NCI-H1694 (cell line): ENCODE measurements around the gene LRRC4.

Experiments used
- DNase-seq: peaks from one replicate; lab custom pipeline; 2025; lab: John Stamatoyannopoulos, UW

The LRRC4 gene

DNA sequence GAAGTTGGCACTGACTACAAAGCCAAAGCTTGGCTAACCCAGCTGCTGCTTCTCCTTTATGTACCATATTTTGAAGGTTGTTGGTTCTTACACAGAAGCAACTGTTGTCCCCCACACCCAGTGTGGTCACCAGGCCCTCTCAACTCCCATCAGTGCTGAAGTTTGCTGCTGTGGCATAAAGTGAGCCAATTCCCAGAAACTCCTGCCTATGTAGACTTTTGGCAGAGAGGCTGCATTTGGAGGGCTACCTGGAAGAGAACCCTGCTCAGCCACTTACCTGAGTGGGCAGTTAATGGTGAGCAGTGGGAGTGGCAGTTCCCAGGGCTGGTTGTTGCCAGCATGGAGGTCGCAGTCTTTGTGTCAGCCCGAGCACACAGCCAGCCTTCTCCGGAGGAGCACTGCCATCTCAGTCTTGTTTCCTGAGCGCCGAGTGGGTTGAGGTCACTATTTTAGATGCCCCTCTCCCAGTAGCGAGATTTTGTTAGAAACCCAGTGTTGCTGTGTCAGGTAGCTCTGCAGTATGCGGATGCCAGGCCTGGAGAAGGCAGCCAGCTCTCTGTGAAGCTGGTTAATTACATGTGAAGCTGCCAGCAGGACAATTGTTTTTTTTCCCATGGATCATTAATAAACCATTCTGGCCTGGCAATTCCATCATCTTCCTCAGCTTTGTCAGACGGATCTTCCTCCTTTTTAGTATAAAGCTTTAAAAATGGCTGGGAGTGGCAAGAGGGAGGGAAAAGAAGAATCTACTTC lies 24.5 kb downstream of the LRRC4 start:
- DNase-seq: no peak

DNA sequence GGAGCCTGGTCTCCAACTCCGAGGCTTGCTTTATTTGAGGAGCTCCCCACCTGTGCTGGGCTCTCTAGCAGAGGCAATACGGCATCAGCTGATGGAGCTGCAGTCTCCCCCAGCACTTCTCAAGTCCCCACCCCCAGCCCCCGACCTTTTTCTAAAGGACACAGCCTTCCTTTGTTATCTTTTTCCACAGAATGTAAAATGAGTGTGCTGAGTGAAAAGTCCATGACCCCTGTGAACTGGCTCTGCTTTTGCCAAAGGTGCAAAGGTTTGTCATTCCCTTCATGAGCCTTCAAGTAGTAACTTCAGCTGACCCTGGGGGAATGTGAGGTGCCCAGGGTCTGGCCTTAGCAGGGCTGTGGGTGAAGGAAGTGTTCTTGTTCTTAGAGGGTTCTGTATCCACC lies 25.5 kb downstream of the LRRC4 start:
- DNase-seq: no peak

DNA sequence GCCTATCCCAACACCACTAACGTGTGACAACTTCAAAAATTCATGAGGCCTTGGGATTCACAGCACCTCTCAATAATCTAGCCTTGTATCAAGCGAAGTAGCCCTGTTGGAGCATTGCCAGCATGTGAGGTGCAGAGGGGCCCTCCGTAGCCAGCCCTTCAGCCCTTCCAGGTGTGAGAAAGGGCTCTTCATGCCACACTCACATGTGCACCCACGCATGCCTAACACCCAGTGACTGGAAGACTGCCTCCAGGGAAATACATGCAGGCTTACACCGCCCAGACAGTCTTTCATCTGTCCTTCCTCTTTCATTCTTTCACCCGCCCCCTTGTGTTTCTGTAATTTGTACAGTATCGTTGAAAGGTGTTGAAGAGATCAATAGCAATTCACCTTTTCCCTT lies 26.1 kb downstream of the LRRC4 start:
- DNase-seq: no peak

DNA sequence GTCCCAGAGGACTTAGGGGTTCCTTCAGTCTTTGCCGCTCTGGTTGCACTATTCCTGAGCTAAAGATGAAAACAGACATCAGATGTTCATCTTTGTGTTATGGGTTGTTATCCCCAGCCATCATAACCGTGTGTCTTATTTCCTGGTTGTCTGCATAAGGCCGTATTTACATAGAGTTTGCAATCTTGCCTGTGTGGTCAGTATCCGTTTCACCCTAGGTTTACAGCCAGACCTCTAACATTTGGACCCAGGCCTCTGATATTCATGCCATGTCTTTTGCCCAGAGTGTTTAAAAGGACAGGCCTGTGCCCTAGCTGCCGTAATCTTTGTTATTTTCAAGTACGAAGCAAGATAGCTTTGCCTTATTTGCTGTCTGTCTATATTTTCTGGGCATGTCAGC lies 26.6 kb downstream of the LRRC4 start:
- no peak for DNase-seq

DNA sequence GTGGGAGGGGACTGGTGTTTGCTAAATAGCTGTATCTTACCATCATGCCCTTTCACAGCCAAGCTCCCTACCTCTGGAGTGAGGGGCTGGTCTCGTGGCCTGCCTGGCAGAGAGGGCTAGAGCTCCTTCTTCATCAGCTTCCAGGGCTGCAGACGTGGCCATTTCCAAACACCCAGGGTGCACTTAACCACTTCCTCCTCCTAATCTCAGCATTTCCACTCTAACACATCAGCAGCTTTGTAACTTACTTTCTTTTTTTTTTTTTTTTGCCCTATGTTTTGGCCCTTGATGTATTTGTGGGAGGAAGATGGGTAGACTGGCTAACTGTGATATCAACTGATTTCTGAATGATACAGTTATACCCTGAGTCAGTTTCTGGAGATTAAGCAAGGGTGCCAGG lies 27.4 kb downstream of the LRRC4 start:
- DNase-seq: no peak

DNA sequence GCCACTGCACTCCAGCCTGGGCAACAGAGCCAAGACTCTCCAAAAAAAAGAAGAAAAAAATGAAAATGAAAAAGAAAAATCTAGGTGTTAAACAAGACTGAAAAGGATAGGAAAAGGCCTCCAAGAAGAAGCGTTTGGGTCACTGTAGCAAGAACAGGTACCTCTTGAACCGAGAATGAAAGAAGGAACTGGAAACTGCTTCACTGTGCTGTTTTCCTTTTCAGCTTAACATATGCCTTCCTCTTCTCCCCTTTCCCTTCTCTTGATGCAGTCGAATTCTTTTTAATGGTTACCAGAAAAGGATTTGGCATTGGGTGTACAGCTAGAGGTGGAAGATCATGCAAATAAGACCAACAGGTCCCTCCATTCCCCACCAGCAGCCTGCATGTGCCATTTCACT lies 28.1 kb downstream of the LRRC4 start:
- no peak for DNase-seq

DNA sequence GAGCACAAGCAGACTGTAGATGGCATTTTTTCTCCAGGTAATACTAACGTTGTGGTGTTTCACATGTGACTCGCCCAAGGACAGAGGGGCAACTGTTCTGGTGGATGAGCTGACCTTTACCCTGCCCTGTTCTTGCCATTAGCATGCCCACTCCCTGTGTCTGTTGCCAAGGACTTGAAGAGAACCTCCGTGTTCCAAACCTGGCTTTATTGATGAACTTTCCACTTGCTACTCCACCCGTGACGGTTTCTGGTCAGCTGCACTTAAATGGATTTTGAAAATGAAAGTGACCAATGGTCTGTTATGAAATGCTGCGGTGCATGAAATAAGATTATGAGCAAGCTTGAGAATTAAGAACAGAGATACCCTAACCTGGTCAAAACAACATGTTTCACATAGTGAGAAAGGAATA lies 30.4 kb downstream of the LRRC4 start:
- no peak for DNase-seq

DNA sequence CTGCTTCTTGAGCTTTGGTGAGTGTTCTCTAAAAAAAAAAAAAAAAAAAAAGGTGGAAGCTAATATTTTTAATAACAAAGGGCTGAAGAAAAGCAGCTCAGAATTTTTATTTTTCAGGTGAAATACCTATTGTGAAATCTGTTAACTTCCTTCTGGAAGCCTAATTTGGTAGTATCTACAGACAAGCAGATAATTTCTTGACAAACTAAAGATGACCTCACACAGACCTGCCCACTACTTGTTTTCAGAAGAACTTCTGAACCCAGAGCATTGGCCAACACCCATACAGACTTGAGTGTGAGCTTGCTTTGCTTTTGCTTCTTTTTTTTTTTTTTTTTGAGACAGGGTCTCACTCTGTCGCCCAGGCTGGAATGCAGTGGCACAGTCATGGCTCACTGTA lies 31.2 kb downstream of the LRRC4 start:
- no peak for DNase-seq

DNA sequence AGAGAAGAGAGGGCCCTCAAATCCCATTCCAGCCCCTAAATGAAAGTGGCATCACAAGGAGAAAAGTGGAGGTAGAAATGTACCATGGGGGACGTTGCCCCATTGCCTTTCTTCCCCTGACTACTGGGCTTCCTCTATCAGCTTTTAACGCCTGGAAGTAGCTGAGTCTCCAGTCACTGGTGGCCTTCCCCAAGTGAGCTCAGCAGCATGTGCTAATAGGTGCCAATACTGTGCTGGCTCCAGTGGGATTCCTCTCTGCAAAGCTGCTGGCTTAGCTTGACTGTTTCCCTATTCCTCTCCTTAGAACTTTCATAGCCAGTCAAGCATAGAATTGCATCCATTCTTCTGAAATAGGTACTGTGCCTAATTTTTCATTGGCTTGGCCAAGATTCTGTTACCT lies 32.6 kb downstream of the LRRC4 start:
- no peak for DNase-seq

DNA sequence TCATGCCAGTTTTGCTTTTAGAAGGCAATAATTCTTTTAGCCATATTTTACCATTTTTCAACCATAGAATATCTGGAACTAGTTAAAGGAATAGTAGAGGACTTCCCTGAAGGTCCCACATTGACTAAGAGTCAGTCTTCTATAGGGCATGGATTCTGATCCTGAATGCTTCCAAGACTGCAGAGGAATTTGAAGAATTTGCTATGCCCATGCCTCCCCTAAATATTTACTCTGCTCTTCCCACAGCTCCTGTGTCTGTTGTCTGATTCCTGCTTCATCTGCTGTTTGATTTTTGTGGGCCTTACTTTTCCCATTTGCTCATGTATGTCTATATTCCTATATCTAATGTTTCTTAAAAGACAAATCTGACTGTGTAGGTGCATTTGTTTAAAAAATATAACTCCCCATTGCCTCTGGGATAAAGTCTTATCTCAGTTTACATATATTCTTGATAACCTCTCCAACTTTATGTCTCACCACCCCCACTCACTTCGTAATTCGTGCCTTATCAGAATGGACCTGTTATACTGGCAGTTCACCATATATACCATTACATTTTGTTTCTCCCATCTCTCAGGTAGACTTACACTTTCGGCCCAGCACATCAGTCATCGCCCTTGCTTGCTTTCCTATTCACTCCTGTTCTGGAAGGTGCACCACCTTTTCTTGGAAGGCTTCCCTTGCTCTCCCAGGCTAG lies 33.9 kb downstream of the LRRC4 start:
- DNase-seq: no peak

DNA sequence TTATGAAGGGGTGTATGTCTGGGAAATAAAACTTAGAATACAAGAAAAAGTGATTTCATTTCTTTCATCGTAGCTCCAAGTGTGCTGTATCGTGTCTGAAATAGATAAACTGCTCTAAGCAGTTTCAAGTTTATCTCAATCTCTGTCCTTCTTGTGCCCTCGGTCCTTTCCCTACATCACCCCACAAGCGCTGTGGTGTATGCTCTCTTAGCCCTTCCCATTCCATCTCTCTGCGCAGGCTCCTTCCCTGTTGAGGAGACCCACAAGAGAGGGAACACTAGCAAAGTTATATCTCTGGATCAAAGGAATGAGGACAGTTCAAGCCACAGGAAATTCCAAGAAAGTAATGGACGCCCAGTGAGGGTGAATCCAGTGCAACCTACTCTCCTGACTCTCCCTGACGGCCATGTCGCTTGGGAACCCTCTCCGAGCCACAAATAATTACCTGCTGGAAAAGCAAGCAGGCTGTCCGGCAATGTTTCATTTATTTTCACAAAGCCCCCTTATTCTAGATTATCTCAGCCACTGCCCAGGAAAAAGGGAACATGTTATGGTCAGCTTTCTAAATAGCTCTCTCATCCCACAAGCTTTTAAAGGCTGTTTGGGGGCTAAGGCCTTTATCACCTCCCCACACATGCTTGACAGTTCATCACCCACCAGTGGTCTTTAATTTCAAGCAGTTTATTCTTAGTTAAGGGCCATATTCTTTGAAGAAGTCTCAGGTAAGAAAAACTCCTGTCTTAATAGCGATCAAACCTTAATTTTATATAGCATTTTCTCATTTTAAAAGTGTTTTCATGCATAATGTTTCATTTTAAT lies 34.8 kb downstream of the LRRC4 start:
- no peak for DNase-seq

DNA sequence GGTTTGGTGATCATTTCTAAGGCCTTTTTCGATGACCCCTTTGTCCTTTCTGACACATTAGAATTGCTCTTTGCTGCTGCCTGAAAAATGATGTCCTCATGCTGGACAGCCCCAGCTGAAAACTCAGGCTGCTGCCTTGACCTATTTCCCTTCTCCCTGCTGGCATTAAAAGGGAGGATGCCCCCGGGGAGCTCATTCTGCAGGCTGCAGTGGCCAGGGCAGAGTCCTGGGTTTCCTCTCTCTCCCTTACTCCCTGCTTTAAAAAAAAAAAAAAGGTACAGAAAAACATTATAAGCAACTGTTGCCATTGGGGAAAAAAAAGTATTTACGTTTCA lies 35.4 kb downstream of the LRRC4 start:
- DNase-seq: no peak

DNA sequence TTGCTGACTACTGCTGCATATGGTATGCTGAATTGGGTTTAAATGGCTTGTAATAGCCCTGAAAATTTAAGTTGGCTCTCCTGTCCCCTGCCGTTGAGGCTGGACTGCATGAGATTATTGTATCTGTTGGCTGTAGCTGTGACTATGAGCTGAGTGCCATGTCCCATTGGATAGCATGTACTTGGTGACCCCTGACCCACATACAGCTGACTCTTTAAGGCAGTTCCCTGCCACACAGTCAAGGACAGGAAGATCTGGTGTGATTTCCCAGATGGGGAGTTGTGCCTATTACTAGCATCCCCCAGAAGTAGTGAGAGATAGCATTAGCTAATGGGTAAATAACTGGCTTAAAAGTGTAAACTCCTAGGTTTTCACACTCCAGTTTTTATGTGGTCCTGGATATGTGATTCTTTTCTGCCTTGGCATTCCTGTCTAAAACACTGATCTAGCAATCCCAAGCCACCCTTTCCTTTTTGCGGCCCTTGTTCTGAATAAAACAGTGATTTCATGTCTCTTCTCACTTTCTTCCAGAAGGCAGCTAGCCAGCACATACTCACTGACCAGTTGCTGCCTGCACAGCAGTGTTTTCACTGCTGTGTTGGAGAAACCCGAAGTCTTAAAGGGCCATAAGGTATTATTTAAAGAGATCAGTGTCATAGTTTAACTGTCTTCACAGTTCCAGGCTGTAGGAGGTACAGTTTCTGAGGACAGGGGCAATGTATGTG lies 35.9 kb downstream of the LRRC4 start:
- DNase-seq: no peak

DNA sequence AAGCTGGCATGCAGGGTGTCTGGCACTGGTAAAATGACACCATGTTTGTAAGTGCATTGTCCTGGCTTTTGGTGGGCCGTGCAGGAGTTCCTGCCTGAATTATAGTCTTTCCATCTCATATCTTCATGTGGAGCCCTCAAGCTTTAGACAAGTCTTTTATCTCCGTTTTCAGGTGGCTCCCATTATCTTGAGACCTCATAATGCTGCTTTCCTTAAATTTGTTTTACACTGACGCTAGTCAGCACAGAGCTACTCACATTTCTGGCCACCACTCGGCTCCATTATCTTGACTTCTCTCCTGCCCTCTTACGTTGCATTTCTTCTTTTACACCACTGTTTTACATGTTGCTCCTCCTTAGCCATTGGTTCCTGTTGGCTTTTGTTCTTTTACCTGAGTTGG lies 37.2 kb downstream of the LRRC4 start:
- DNase-seq: no peak

DNA sequence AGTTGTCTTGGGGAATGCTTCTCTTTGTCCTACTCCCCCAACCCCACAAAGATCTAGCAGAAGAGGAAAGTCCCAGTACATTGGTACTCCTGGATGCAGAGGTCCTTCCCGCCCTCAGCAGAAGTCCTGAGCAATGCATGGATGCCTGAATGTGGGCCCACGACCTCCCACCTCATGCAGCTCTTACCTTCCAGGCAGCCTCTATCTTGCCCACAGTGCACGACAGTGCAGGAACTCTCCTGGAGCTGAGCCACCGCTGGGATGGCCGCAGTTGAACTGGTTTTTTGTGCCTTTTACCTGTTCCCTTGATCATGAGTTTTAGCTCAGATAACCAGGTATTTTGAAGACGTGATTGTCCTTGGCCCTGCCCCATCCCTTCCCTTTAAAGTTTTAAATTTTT lies 37.9 kb downstream of the LRRC4 start:
- no peak for DNase-seq

DNA sequence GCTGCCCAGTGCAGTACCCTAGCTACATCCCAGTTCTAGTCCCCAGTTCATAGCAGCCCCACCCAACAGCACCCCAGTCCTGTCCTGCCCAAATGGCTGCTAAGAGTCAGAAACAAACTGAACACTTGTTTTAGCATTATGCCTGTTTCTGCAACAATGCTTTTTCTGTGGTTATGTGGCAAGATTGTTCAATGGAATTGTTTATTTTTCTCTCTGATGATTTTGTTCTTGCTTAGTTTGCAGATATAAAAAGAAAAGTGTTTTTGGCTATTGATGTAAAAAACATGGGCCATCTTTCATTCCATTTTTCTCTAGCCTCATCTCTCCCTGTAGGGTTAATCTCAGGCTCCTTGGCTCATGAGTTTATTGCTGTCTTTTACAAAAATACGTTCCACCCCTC lies 42.5 kb downstream of the LRRC4 start:
- DNase-seq: no peak

DNA sequence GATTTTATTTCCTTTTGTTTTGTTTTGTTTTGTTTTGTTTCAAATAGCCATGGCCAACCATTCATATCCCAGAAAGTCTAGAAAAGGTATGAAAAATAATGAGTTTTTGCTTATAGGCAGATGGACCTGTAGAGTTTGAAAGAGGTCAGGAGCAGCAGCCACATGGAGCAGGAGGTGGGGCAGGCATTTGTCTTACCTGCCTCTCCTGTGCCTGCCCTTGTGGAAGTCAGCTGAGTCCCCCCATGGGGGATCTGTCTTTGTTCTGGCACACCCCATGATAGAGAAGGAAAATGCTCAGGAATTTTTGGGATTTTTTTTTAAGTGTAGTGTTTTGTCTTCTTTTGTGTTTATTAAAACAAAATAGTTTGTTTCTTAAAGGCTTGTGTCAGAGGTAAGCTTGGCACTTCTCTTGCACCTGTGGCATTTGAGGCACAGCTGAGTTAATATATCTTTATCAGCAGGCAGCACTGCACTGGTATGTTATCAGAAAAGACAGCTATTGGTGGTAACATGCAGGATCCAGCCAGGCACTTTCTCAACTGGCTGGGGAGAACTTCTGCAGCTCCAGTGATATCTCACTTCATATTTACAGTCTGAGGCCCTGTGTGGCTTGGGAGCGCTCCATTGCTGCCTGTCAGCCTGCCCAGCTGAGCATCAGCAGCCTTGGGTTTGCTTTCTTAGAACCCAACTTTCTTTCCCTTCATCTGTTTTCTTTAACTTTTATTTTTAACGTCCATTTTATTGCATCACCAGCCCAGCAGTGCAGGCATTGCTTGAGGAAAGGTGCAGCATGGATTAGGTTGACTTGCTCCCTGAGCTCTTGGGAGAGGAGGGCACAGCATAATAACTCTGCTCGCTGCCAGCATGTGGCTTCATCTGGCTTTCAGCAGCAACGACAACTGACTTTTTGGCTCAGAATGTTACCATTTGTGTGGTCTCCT lies 44.4 kb downstream of the LRRC4 start:
- no peak for DNase-seq

DNA sequence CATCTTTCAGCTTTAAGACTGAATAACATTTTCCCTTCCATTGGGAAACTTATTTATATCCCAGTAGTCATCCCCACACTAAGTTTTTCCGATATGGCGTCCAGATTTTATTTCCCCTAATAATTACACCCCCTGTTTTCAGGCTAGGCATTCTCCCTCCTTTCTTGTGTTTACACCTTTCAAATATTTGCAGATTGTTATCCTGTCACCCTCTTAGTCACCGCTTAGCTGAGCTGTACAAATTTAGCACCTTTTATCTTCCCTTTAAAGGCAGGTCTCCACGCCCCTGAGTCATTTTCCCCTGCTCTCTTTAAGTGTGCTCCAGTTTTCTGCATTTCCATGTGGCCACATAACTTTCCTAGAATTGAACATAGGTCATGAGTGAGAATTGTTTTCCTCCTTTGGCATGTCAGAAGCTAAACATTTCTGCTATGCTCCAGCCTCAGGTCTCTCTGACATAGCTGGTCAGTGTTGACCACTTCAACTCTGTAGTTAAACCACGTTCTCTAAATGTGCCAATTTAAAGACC lies 47.4 kb downstream of the LRRC4 start:
- no peak for DNase-seq

DNA sequence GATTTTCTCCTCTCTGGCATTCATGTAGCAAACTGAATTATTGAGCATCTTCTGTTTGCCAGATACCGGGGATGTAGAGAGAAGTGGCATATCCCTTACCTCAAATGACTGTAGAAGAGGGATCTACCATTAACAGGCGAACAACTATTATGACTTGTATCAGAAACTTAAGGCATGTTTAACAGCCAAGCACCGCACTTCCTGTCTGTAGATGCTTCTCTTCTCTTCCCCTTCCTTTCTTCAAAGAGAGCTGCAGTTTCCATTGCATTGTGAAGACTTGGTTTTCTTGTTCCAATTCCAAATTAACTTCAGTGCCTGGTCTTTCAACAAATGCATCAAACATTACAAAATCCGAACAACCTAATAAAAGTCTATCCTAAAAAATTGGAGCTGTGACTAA lies 49.3 kb downstream of the LRRC4 start:
- no peak for DNase-seq

DNA sequence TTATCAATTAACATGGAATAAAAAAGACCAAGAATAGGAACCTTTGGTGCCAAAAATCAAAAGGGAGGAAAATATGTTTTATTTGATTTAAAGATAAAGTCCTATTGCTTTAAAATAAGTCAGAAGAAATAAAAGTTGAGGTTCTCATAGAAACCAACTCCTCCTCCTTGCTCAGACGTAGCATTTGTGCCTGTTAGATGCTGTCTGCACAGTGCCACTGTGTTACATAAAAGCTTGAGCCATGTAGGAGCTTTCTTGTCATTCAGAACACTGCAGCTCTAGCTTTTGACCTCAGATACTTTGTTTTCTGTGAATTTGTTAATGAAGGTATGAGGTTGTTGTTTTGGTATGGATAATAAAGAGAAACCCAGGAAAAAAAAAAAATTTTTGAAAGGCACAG lies 50.3 kb downstream of the LRRC4 start:
- DNase-seq: no peak

DNA sequence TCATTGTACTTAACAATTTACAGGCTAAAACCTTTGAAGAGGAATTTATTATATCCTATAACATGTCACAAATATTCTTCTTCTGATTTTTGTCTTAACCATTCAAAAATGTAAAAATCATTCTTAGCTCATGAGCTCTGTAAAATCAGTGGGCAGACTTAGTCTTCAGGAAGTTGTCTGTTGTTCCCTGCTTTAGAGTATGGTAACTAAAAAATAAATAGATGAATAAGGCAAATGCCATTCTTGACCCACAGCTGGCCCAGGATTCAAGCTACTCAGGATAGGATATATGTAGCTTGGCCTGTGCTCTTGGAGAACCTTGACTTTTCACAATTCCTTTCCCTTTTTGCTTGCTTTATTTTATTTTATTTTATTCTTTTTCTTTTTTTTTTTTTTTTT lies 51.5 kb downstream of the LRRC4 start:
- no peak for DNase-seq
